CD4-positive, alpha-beta T cell treated with Interleukin-12 subunit alpha and Interleukin-12 subunit beta, for 1 hour (primary cell): ENCODE data around the gene ZNF296.
"Not testable (repeated sequence)": the region's sequence is repeated elsewhere in the genome, so short reads cannot be mapped to it uniquely, and the experiment has no call there.

Experiments
- DNase-seq: peaks from one replicate; pipeline ENCODE4 v3.0.0-alpha.2; 2020

ZNF296 gene

GRCh38 chr19:45076029-45076850, at the start of gene ZNF296:
Gene ZNF296, minus strand, starts transcription at chr19:45076478. Its CDS starts 105 bp downstream, at chr19:45076373.
- DNase-seq: peak; percentile 83

- DNase-seq: no peak
Measured at GRCh38 chr19:45125360-45125759, 49.1 kb upstream of the ZNF296 start.

GRCh38 chr19:45124021-45124420, 47.7 kb upstream of the ZNF296 start:
- DNase-seq: no peak

- no peak for DNase-seq
Measured at GRCh38 chr19:45123440-45123850, 47.2 kb upstream of the ZNF296 start.

GRCh38 chr19:45122832-45123231, 46.6 kb upstream of the ZNF296 start:
- no peak for DNase-seq

- no peak for DNase-seq
Measured at GRCh38 chr19:45121827-45122345, 45.6 kb upstream of the ZNF296 start.

GRCh38 chr19:45119582-45119981, 43.3 kb upstream of the ZNF296 start:
- DNase-seq: no peak

- DNase-seq: not testable (repeated sequence)
Measured at GRCh38 chr19:45118591-45119355, 42.5 kb upstream of the ZNF296 start.

GRCh38 chr19:45118106-45118505, 41.8 kb upstream of the ZNF296 start:
- DNase-seq: no peak

GRCh38 chr19:45117671-45118070, 41.4 kb upstream of the ZNF296 start:
- no peak for DNase-seq

- DNase-seq: peak; percentile 27
Measured at GRCh38 chr19:45117167-45117594, 40.9 kb upstream of the ZNF296 start.

- no peak for DNase-seq
Measured at GRCh38 chr19:45115809-45116615, 39.7 kb upstream of the ZNF296 start.

GRCh38 chr19:45114116-45114515, 37.8 kb upstream of the ZNF296 start:
- no peak for DNase-seq

GRCh38 chr19:45113628-45114027, 37.4 kb upstream of the ZNF296 start:
- DNase-seq: no peak

- no peak for DNase-seq
Measured at GRCh38 chr19:45112111-45112827, 36.0 kb upstream of the ZNF296 start.

- no peak for DNase-seq
Measured at GRCh38 chr19:45110851-45111266, 34.6 kb upstream of the ZNF296 start.

- no peak for DNase-seq
Measured at GRCh38 chr19:45107621-45108150, 31.4 kb upstream of the ZNF296 start.

GRCh38 chr19:45106363-45106762, 30.1 kb upstream of the ZNF296 start:
- DNase-seq: not testable (repeated sequence)

GRCh38 chr19:45104658-45105349, 28.5 kb upstream of the ZNF296 start:
- DNase-seq: peak; percentile 10

- peak; percentile 11 for DNase-seq
Measured at GRCh38 chr19:45103508-45104319, 27.4 kb upstream of the ZNF296 start.
